Astrocyte of the cerebellum (primary cell): Measurements from ENCODE around the gene RBBP5.

Experiments used
- DNase-seq: peaks from one replicate; pipeline ENCODE4 v3.0.0-alpha.2; 2011; ENCODE audit warnings: low read depth
- H3K4me3 ChIP-seq: 2 replicates; pipeline ENCODE4 v1.5.1; 2011; ENCODE audit warnings: mild to moderate bottlenecking, low read depth, low read length, moderate library complexity
- in situ Hi-C: cut with HindIII; loops from 2 replicates; pipeline ENCODE4 v1.10.0; 2017; ENCODE audit warnings: low sequenced_read_pairs
- TF ChIP-seq, protein P1 (sequence below): IDR thresholded peaks from 2 replicates; pipeline ENCODE4 v1.5.1; 2012; ENCODE audit warnings: low read length, low read depth, moderate library complexity, mild to moderate bottlenecking; ENCODE audit errors: missing control alignments

The RBBP5 gene

DNA sequence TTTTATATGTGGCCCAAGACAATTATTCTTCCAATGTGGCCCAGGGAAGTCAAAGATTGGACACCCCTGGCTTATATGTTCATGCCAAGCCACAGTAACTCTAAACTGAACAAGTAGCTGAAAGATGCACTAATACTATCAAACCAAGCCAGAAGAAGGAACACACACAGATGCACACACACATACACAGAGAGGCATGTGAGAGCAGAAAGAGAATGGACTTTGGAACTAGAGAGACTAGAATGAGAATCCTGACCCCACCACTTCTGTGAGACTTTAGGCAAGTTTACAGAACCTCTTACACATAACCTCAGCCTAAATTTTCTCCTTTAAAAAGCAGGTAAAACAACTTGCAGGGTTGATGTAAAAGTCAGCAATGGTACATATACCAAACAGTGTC is 26.4 kb downstream of the RBBP5 start:
- in situ Hi-C loops, result no loop called here
- DNase-seq, result no peak
- TF ChIP-seq, protein P1, sequence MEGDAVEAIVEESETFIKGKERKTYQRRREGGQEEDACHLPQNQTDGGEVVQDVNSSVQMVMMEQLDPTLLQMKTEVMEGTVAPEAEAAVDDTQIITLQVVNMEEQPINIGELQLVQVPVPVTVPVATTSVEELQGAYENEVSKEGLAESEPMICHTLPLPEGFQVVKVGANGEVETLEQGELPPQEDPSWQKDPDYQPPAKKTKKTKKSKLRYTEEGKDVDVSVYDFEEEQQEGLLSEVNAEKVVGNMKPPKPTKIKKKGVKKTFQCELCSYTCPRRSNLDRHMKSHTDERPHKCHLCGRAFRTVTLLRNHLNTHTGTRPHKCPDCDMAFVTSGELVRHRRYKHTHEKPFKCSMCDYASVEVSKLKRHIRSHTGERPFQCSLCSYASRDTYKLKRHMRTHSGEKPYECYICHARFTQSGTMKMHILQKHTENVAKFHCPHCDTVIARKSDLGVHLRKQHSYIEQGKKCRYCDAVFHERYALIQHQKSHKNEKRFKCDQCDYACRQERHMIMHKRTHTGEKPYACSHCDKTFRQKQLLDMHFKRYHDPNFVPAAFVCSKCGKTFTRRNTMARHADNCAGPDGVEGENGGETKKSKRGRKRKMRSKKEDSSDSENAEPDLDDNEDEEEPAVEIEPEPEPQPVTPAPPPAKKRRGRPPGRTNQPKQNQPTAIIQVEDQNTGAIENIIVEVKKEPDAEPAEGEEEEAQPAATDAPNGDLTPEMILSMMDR, result no peak
- H3K4me3 ChIP-seq, result no peak overlapping the region

DNA sequence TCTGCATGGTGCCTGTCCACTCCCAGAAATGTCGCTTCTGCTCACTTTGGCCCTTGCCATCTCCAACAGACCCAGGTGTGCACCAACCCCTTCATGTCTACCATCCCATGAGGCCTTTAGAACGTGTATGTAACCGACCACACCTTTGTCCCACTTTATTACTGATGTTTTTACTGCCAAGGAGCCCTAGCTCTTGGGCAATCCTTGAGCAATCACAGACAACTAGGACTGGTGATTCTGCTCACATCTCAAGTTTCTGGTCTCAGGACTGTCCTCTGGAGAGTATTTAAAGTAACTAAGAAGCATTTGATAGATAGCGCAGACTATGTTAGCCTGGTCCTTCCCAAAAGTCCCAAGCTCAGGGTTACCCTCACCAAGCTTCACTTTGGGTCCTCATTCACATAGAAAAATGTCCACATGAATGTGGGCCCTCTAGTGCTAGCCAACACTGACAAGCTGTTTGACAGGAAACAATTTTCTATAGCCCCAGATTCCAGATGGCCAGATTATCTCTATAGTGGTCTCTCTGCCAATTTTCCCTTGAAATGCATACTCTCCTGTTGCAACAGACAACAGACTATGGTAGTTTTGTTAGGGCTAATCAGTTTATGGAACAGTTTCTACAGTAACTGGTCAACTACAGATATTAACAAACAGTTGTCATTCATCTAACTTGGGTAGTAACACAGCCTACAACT is 30.6 kb downstream of the RBBP5 start:
- DNase-seq, result no peak

DNA sequence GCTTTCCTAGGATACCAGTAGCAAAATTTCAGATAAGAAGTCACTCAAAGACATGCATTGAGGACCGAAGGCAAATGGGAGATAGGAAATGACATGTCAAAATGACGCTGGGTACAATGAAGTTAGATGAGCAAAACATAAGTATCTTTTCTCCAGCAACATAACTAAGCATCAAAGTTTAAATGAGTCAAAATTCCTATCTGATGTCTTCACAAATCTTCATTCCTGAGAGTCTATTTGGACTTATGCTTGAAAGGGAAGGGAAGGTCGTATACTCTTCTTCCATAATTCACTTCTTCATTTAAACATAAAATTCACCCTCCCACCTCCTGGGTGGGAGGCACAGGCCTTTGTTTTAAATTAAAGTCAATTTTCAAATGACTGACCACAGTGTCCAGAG is 33.4 kb downstream of the RBBP5 start:
- in situ Hi-C loops, result no loop called here
- DNase-seq, result no peak
- no peak overlapping the region for H3K4me3 ChIP-seq
- TF ChIP-seq, protein P1, result no peak

More for the DNA sequence above, 30.6 kb downstream of the RBBP5 start:
- no peak overlapping the region for H3K4me3 ChIP-seq
- TF ChIP-seq, protein P1, result no peak
- in situ Hi-C loops, result no loop called here

DNA sequence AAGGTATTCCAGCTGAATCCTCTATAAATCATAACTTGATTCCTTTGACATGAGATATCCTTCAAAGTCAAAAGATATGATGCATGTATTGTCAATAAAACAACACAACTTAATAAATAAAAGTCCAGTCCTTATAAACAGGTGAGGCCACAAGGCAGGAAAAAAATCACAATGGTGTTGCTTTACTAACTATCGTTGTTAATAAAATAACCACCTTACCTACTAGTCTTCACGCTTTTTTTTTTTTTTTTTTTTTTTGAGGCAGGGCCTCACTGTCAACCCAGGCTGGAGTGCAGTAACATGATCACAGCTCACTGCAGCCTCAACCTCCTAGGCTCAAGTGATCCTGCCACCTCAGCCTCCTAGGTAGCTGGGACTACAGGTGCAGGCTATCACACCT is 37.4 kb downstream of the RBBP5 start, which contains the start of gene TMEM81:
Gene TMEM81 (minus strand): TSS at position 101 of the 400 bp plus-strand sequence. CDS start 140 bp downstream, outside the sequence.
- no peak within 1 kb of the TSS for H3K4me3 ChIP-seq
- DNase-seq, result no peak
- in situ Hi-C loops, result no loop called here
- TF ChIP-seq, protein P1, result no peak

DNA sequence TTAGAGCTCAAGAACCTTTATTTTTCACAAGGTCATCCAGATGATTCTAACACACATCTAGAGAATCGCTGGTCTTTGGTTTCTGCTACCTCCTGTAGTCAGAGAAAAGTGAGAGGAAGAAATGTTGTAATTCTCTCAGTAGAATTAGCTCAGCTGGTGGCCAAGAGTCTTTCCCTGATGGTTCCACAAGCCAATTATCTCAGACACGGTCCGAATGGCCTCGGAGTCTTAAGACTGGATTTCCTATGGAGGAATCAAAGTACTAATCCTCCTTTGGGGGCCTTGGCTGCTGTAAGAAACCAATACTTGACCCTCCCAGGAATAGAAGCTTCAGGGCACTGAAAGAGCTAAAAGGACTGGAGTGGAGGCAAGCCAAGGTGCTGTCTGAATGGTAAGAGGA is 39.3 kb downstream of the RBBP5 start:
- in situ Hi-C loops, result no loop called here
- H3K4me3 ChIP-seq, result no peak overlapping the region
- TF ChIP-seq, protein P1, result no peak
- DNase-seq, result no peak

DNA sequence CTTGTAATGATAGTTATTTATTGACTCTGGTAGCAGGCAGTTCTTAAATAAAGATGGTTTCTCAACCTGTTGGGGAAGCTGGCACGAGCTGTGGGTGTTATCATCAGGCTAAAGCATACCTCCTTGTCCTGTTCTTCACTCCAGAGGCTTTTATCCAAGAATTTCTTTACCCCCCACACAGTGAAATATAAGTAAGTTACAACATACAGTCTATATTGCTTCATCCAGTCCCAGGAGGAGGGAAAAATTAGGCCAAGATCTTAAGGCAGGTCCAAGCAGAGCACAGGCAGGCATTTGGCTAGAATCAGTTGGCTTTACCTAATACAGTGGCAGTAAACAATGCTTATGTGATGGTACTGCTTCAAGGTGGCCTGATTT is 43.9 kb downstream of the RBBP5 start:
- no peak for DNase-seq
- H3K4me3 ChIP-seq, result no peak overlapping the region
- TF ChIP-seq, protein P1, result no peak
- in situ Hi-C loops, result no loop called here
